Heart right ventricle (tissue), 16 donors: ENCODE results near the gene PTPRN2. TPM values are rescaled to one million over a fixed set of nuclear protein-coding genes. Genes with fewer than 3 reads are reported as not detected.
"Not testable (repeated sequence)": the region's sequence is repeated elsewhere in the genome, so short reads cannot be mapped to it uniquely, and the experiment has no call there.

Source experiments
- ATAC-seq, 8 donors: fragments of 200-7000 bp; cut with Tn5 transposase; one replicate each; pipeline ENCODE4 v1.9.1; 2020; ENCODE audit warnings: mild to moderate bottlenecking in 8 of 8, moderate library complexity in 8 of 8, moderate number of reproducible peaks in 1 of 8
- DNase-seq, 2 donors: peaks; one replicate each; pipeline ENCODE4 v3.0.0-alpha.2; 2020
- H3K27ac ChIP-seq, 10 donors: fragments of 200-600 bp; sonication (generic) in 2 of 10; one replicate each; pipeline versions ENCODE4 v1.5.0 to v1.8.0; 2020 to 2022; ENCODE audit warnings: mild to moderate bottlenecking in 3 of 10
- H3K27me3 ChIP-seq, 7 donors: fragments of 200-600 bp; one replicate each; pipeline ENCODE4 v1.8.0; 2021 to 2022; ENCODE audit warnings: mild to moderate bottlenecking in 2 of 7
- H3K36me3 ChIP-seq, 9 donors: fragments of 200-600 bp; sonication (generic) in 1 of 9; one replicate each; pipeline versions ENCODE4 v1.5.0 to v1.8.0; 2020 to 2022; ENCODE audit warnings: mild to moderate bottlenecking in 2 of 9
- H3K4me1 ChIP-seq, 9 donors: fragments of 200-600 bp; sonication (generic) in 1 of 9; one replicate each; pipeline versions ENCODE4 v1.5.0 to v1.8.0; 2020 to 2022; ENCODE audit warnings: mild to moderate bottlenecking in 4 of 9
- H3K4me3 ChIP-seq, 10 donors: fragments of 200-600 bp; sonication (generic) in 2 of 10; one replicate each; pipeline versions ENCODE4 v1.5.0 to v1.8.0; 2020 to 2022; ENCODE audit warnings: mild to moderate bottlenecking in 7 of 10, moderate library complexity in 2 of 10
- H3K9me3 ChIP-seq, 11 donors: fragments of 200-600 bp in 10 of 11; sonication (generic) in 2 of 11; one replicate each; pipeline versions ENCODE4 v1.5.0 to v1.8.0; 2013 to 2022; ENCODE audit warnings: mild to moderate bottlenecking in 2 of 11, control low read depth in 1 of 11, moderate library complexity in 1 of 11
- CTCF ChIP-seq, 9 donors: fragments of 200-600 bp; sonication (generic) in 2 of 9; IDR thresholded peaks; one replicate each; pipeline versions ENCODE4 v1.5.0 to v1.8.0; 2021 to 2022; ENCODE audit warnings: antibody characterized with exemption in 9 of 9, mild to moderate bottlenecking in 5 of 9, moderate library complexity in 1 of 9
- WGBS, 2 donors: extraction: QIAGEN DNeasy Blood & Tissue Kit; methylation state at CpG; one replicate each; pipeline ENCODE4 v1.1.7; 2013; ENCODE audit warnings: inconsistent platforms in 1 of 2; 5-methylcytosine and 5-hydroxymethylcytosine counted together
- intact Hi-C, 10 donors: fragments of 100-400 bp; cut with DNase I; formaldehyde crosslinking; loops; one replicate each; pipeline versions ENCODE4 v1.11.1 to v1.14.2; 2022
- polyA plus RNA-seq, 2 donors: library from polyadenylated mRNA; stranded (reverse); fragments of 200-250 nt; gene quantifications; one replicate each; pipeline ENCODE4 v1.2.3, GENCODE V29; 2013
- total RNA-seq, 10 donors: library from RNA; stranded (reverse); fragmentation: NEBNext Ultra II Directional in 3 of 10; extraction: Animal tissue kit (Norgen Biotek cat#: 25700) in 3 of 10; gene quantifications; one replicate each; pipeline versions ENCODE4 v1.2.1 to v1.2.4, GENCODE V29; 2021 to 2023
- donor health status: Arrhythmogenic right ventricular cardiomyopathy.
- donor health status: ischemic (EF 13 %, LVEDD 7.1; RV severe dilation, severe dysfunction).
- donor health status: healthy with polysubstance abuse.
- donor health status: DM: no; HTN: yes; CAD: no.
- donor health status: DM: no; HTN: no; CAD: no.
- donor health status: ischemic (EF 25% LVEDD 6.9; RV normal size, moderate dysfunction).
- donor health status: ischemic (EF 25% LVEDD 5.7; RV mildly dilated, moderate dysfunction).
- donor health status: healthy.
- donor health status: DM: yes; HTN: yes; CAD: no.
- donor health status: Ischemic cardiomyopathy.
- donor health status: ischemic (EF 35%, LVEDD 5.7; RV mildly dilated, moderate dysfunction).
- donor health status: nonischemic (EF 11% LVEDD 7.7; RV severe dilation, severe dysfunction).
- donor health status: DM: yes; HTN: yes; CAD: no.
- donor health status: PGD.
- donor health status: ischemic (EF 29% LVEDD 5.4; RV normal size, mild dysfunction).
- donor health status: nonischemic (EF 23%, LVEDD 6.1; RV moderate dilation, normal function).

PTPRN2 gene
- total and polyA plus RNA-seq, 12 donors = 0.82 to 1.8 (median 1.3) TPM

- no peak for DNase-seq
- Histone ChIP-seq H3K4me3 (no peak overlapping the region), H3K9me3 (no peaks in the 10 kb centered on the region), H3K27me3 (peaks cover 0 to 20% (median 5%) of the 10 kb centered on the region in 7 donors), H3K36me3 (no peaks in the 10 kb centered on the region), H3K27ac (no peak overlapping the region), H3K4me1 (peaks cover 0 to 7% (median 0%) of the 10 kb centered on the region in 9 donors)
- 75 to 81% methylated on average over 19 of the region's 19 CpGs for WGBS, 2 donors
- intact Hi-C loops = no loop called here
- ATAC-seq = no peak
- TF ChIP-seq CTCF (IDR thresholded peaks at IDR 0.05) = no peak
Observed at GRCh38 chr7:157895520-157896375, 691.9 kb downstream of the PTPRN2 start.

DNA sequence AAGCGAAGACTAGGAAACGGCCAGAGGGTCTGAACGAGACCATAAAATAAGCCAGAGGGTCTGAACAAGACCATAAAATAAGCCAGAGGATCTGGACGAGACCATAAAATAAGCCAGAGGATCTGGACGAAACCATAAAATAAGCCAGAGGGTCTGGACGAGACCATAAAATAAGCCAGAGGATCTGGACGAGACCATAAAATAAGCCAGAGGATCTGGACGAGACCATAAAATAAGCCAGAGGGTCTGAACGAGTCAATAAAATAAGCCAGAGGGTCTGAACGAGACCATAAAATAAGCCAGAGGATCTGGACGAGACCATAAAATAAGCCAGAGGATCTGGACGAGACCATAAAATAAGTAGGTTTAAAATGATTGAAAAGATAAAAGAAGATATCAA is 692.5 kb downstream of the PTPRN2 start:
- 84 to 85% methylated on average over 12 of the region's 12 CpGs for WGBS, 2 donors
- H3K4me1 ChIP-seq, DNase-seq, ATAC-seq, intact Hi-C loops, H3K9me3 ChIP-seq, H3K36me3 ChIP-seq, H3K27ac ChIP-seq, H3K4me3 ChIP-seq: not testable (repeated sequence)
- H3K27me3 ChIP-seq = peaks cover 0 to 23% (median 5%) of the 10 kb centered on the region in 7 donors

DNA sequence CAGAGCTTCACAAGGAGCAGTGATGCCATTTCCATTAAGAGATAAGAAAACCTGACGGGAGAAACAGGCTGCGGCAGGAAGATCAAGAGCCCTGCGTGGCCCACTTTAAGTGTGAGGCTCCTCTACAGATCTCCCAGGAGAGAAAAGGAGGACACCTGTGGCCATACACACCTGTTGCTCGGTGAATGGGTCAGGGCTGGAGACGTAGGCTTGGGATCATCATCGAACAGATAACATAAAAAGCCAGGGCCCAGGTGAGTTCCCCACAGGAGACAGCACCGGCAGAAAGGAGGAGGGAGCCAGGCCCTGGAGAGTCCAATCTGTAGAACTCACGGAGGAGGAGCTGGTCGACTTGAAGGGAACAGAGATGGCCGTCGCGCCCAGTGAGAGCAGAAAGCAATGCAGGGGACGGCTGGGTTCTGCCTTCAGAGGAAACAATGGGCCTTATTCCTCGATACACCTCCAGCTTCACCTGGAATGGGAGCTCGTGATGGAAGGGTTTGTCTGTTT is 694.0 kb downstream of the PTPRN2 start:
- peaks cover 0 to 23% (median 5%) of the 10 kb centered on the region in 7 donors for H3K27me3 ChIP-seq
- 82% methylated on average over 15 of the region's 15 CpGs for WGBS, 2 donors
- DNase-seq = no peak
- H3K9me3 ChIP-seq = no peaks in the 10 kb centered on the region
- H3K4me3 ChIP-seq = no peak overlapping the region
- no peaks in the 10 kb centered on the region for H3K36me3 ChIP-seq
- TF ChIP-seq CTCF (IDR thresholded peaks at IDR 0.05) = no peak
- no peaks in the 10 kb centered on the region for H3K4me1 ChIP-seq
- H3K27ac ChIP-seq = no peak overlapping the region
- ATAC-seq = no peak
- intact Hi-C loops = no loop called here

DNA sequence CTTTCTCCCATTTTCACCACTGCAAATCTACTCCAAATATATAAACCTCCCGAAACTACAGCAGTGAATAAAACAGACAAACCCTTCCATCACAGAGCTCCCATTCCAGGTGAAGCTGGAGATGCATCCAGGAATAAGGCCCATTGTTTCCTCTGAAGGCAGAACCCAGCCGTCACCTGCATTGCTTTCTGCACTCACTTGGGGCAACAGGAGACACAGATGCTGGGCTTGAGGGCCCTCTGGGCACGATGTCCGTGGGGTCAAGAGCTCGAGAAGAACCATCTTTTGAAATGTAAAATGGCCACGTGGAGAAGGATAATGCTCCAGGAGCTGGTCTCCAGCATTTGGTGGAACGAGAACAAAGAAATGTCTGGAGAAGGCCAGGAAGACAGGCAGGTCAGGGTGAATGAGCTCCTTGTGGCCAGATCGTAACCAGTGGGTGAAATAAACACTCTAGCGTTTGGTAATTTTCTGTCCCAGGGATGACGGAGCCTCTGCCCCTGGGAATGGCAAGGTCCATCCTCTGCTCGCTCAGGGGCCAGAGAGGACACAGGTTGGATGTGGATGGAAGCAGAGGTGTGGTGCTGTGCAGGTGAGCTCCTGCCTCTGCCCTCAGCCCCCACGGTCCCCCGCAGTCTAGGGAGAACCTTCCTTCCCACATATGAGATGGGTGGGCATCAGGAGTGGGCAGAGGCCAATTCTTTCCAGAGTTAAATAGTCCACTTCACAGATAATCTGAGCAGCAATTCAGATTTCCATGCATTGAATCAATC is 694.7 kb downstream of the PTPRN2 start:
- Histone ChIP-seq H3K4me3 (no peak overlapping the region), H3K4me1 (no peaks in the 10 kb centered on the region), H3K36me3 (no peaks in the 10 kb centered on the region), H3K27ac (no peak overlapping the region), H3K27me3 (peaks cover 0 to 23% (median 5%) of the 10 kb centered on the region in 7 donors), H3K9me3 (no peaks in the 10 kb centered on the region)
- ATAC-seq (no peak), DNase-seq (no peak)
- intact Hi-C loops = no loop called here
- WGBS, 2 donors = 86 to 87% methylated on average over 13 of the region's 13 CpGs
- no peak for TF ChIP-seq CTCF (IDR thresholded peaks at IDR 0.05)
